A549 (cell line): Measurements from ENCODE around the gene GFER. TPM values are rescaled to one million over a fixed set of nuclear protein-coding genes. Genes with fewer than 3 reads are reported as not detected.
A peak's percentile ranks its signal among the peaks of the same experiment; 100 is the strongest.

Experiments used
- ATAC-seq, 2 experiments: fragments of 200-7000 bp in 1 of 2; fragments of >200 bp in 1 of 2; cut with Nextera tagmentation in 1 of 2; cut with Tn5 transposase in 1 of 2; 3 replicates each; pipeline versions ENCODE4 v1.8.0 to v1.9.1; 2018 to 2020; ENCODE audit warnings: mild to moderate bottlenecking in 1 of 2, moderate library complexity in 1 of 2
- CTCF ChIA-PET: fragments of 300-600 bp; sonication (Branson Sonifier 250); formaldehyde crosslinking; extraction: SDS; loops from one replicate; lab custom pipeline; 2021; ENCODE audit warnings: antibody characterized with exemption, inconsistent platforms; lab: Yijun Ruan, JAX
- POLR2A ChIA-PET: fragments of 350-600 bp; formaldehyde crosslinking; extraction: SDS; loops from one replicate; lab custom pipeline; 2021; ENCODE audit warnings: antibody characterized with exemption, inconsistent platforms; lab: Yijun Ruan, JAX
- DNase-seq, 2 experiments: peaks; one replicate each; pipeline versions ENCODE4 v3.0.0 to v3.0.0-alpha.2; 2011 to 2016; ENCODE audit warnings: low read depth in 1 of 2, low spot score in 1 of 2
- FAIRE-seq: peaks from 2 replicates; lab custom pipeline; 2011; peaks lifted over from hg19 to GRCh38; lab: Jason Lieb, UNC
- H3K27ac ChIP-seq, 2 experiments: fragments of >200 bp; sonication (Bioruptor Twin); formaldehyde crosslinking; 3 replicates each; pipeline ENCODE4 v1.5.1; 2016 to 2017
- H3K4me1 ChIP-seq: fragments of >200 bp; sonication (Bioruptor Twin); formaldehyde crosslinking; 3 replicates; pipeline ENCODE4 v1.6.1; 2016
- H3K4me2 ChIP-seq: fragments of >200 bp; sonication (Bioruptor Twin); formaldehyde crosslinking; 3 replicates; pipeline ENCODE4 v1.6.1; 2016
- H3K4me3 ChIP-seq: fragments of >200 bp; sonication (Bioruptor Twin); formaldehyde crosslinking; 3 replicates; pipeline ENCODE4 v1.5.1; 2016
- H3K9me3 ChIP-seq: fragments of >200 bp; sonication (Bioruptor Twin); formaldehyde crosslinking; 3 replicates; pipeline ENCODE4 v1.6.1; 2016
- BCL3 ChIP-seq: fragments of >200 bp; sonication (Bioruptor Twin); formaldehyde crosslinking; IDR thresholded peaks from 3 replicates; pipeline ENCODE4 v1.6.1; 2016
- CEBPB ChIP-seq, 2 experiments: fragments of >200 bp in 1 of 2; sonication (Bioruptor Twin) in 1 of 2; formaldehyde crosslinking in 1 of 2; IDR thresholded peaks; 2 replicates each; pipeline ENCODE4 v1.6.1; 2012 to 2016
- CHD2 ChIP-seq: fragments of 150-350 bp; IDR thresholded peaks from 2 replicates; pipeline ENCODE4 v1.6.1; 2014; ENCODE audit warnings: low read length; ENCODE audit not compliant: partially characterized antibody
- CTCF ChIP-seq: fragments of >200 bp; sonication (Bioruptor Twin); formaldehyde crosslinking; IDR thresholded peaks from 3 replicates; pipeline ENCODE4 v1.5.1; 2016
- E2F6 ChIP-seq: IDR thresholded peaks from 2 replicates; pipeline ENCODE4 v1.6.1; 2012; ENCODE audit warnings: low read depth, borderline replicate concordance
- EHF ChIP-seq: fragments of 250-450 bp; sonication (Bioruptor Pico); IDR thresholded peaks from 2 replicates; pipeline ENCODE4 v1.5.0; 2020; ENCODE audit warnings: mild to moderate bottlenecking
- FOSL2 ChIP-seq, 2 experiments: fragments of 450-650 bp in 1 of 2; fragments of >200 bp in 1 of 2; sonication (Bioruptor Twin) in 1 of 2; formaldehyde crosslinking; IDR thresholded peaks; 2 replicates each; pipeline versions ENCODE4 v1.5.0 to v1.6.1; 2016 to 2020; ENCODE audit warnings: mild to moderate bottlenecking in 1 of 2, moderate library complexity in 1 of 2
- HMGXB4 ChIP-seq: fragments of 250-450 bp; sonication (Bioruptor Pico); IDR thresholded peaks from 2 replicates; pipeline ENCODE4 v1.5.0; 2021; ENCODE audit warnings: mild to moderate bottlenecking, moderate library complexity, borderline replicate concordance
- HOXA7 ChIP-seq: fragments of 250-450 bp; sonication (Bioruptor Pico); IDR thresholded peaks from 2 replicates; pipeline ENCODE4 v1.5.0; 2020; ENCODE audit warnings: mild to moderate bottlenecking, moderate library complexity
- HOXB13 ChIP-seq: fragments of 250-450 bp; sonication (Bioruptor Pico); IDR thresholded peaks from 2 replicates; pipeline ENCODE4 v1.5.0; 2020; ENCODE audit warnings: low read depth, mild to moderate bottlenecking, moderate library complexity
- HOXB5 ChIP-seq: fragments of 250-450 bp; sonication (Bioruptor Pico); IDR thresholded peaks from 2 replicates; pipeline ENCODE4 v1.5.0; 2020; ENCODE audit warnings: mild to moderate bottlenecking, moderate library complexity
- JUN ChIP-seq, 2 experiments: fragments of >200 bp; sonication (Bioruptor Twin); formaldehyde crosslinking; IDR thresholded peaks; 2 replicates in 1 of 2; 3 replicates in 1 of 2; pipeline ENCODE4 v1.6.1; 2016 to 2017
- MAZ ChIP-seq: fragments of 150-350 bp; IDR thresholded peaks from 2 replicates; pipeline ENCODE4 v1.6.1; 2014; ENCODE audit warnings: antibody characterized with exemption, low read depth, low read length, borderline replicate concordance
- MYC ChIP-seq: IDR thresholded peaks from 2 replicates; pipeline ENCODE4 v1.6.1; 2012; ENCODE audit warnings: mild to moderate bottlenecking, inconsistent platforms, low read length, improper control_type of control experiment, borderline replicate concordance
- NFE2L2 ChIP-seq: fragments of 150-350 bp; conservative IDR thresholded peaks from 2 replicates; pipeline ENCODE4 v1.6.1; 2014; ENCODE audit warnings: low read length
- PHF8 ChIP-seq: fragments of 200-600 bp; sonication (generic); IDR thresholded peaks from 2 replicates; pipeline ENCODE4 v1.6.1; 2016; ENCODE audit warnings: low read depth, mild to moderate bottlenecking, antibody characterized with exemption, moderate library complexity, borderline replicate concordance
- POLR2A ChIP-seq: IDR thresholded peaks from 2 replicates; pipeline ENCODE4 v1.6.1; 2012; ENCODE audit warnings: mild to moderate bottlenecking, low read length
- POLR2AphosphoS2 ChIP-seq: conservative IDR thresholded peaks from 2 replicates; pipeline ENCODE4 v1.6.1; 2012; ENCODE audit warnings: low read length, improper control_type of control experiment, inconsistent platforms
- RARB ChIP-seq: fragments of 250-450 bp; sonication (Bioruptor Pico); IDR thresholded peaks from 2 replicates; pipeline ENCODE4 v1.8.0; 2021; ENCODE audit warnings: mild to moderate bottlenecking, moderate library complexity
- RFX5 ChIP-seq: fragments of 450-650 bp; IDR thresholded peaks from 2 replicates; pipeline ENCODE4 v1.7.1; 2014; ENCODE audit warnings: antibody characterized with exemption, mild to moderate bottlenecking, moderate library complexity
- TFCP2L1 ChIP-seq: fragments of 250-450 bp; sonication (Bioruptor Pico); IDR thresholded peaks from 2 replicates; pipeline ENCODE4 v1.5.0; 2021; ENCODE audit warnings: mild to moderate bottlenecking
- TP53 ChIP-seq: fragments of 250-450 bp; sonication (Bioruptor Pico); IDR thresholded peaks from 2 replicates; pipeline ENCODE4 v1.5.0; 2021; ENCODE audit warnings: mild to moderate bottlenecking, moderate library complexity
- USF2 ChIP-seq: fragments of 450-650 bp; IDR thresholded peaks from 2 replicates; pipeline ENCODE4 v1.6.1; 2014; ENCODE audit warnings: antibody characterized with exemption
- ZSCAN20 ChIP-seq: fragments of 250-450 bp; sonication (Bioruptor Pico); IDR thresholded peaks from 2 replicates; pipeline ENCODE4 v1.8.0; 2022; ENCODE audit warnings: mild to moderate bottlenecking, moderate library complexity
- WGBS: methylation state at CpG from one replicate; pipeline ENCODE4 v1.1.6; 2017; ENCODE audit errors: missing lambda C conversion rate; 5-methylcytosine and 5-hydroxymethylcytosine counted together
- polyA plus RNA-seq, 4 experiments: library from polyadenylated mRNA; depleted of rRNA in 3 of 4; stranded (reverse); fragments of >200 nt; fragmentation: RNase III in 1 of 4; extraction: RNeasy Plus Mini Kit Qiagen cat#74134 plus additional on column Dnase treatment in 1 of 4; gene quantifications; 2 replicates in 3 of 4; 3 replicates in 1 of 4; pipeline ENCODE4 v1.2.3, GENCODE V29; 2011 to 2017
- TF ChIP-seq, protein P1 (sequence below): IDR thresholded peaks from 2 replicates; pipeline ENCODE4 v1.6.1; 2012
- TF ChIP-seq, protein P2 (sequence below): fragments of 250-450 bp; sonication (Bioruptor Pico); IDR thresholded peaks from 2 replicates; pipeline ENCODE4 v1.5.0; 2020; ENCODE audit warnings: low read depth, mild to moderate bottlenecking, moderate library complexity
- TF ChIP-seq, protein P3 (sequence below): IDR thresholded peaks from 2 replicates; pipeline ENCODE4 v1.6.1; 2012

The GFER gene
- polyA plus RNA-seq, 2 of the 4 experiments (the other 2 are of a cell fraction) = 12.9 to 33.9 TPM

- 16% methylated on average over 18 of the region's 52 CpGs for WGBS
- no peaks in the 10 kb centered on the region for H3K9me3 ChIP-seq
- peak within 1 kb of the TSS; percentile 95 to 98 for H3K27ac ChIP-seq
- H3K4me2 ChIP-seq = peak within 1 kb of the TSS; percentile 91
- POLR2A ChIA-PET = no interaction called here
- DNase-seq (peak; percentile 84 to 93), ATAC-seq (peak; percentile 89 to 90), FAIRE-seq (no peak)
- TF ChIP-seq PHF8 = peak; percentile 96
- TF ChIP-seq EHF (CRISPR knock-in tag) = peak; percentile 48; the same call in 1 of the 2 replicates
- TF ChIP-seq RFX5 = no peak
- TF ChIP-seq NFE2L2 = no peak
- TF ChIP-seq HOXB5 = peak; percentile 54; the same call in 1 of the 2 replicates
- TF ChIP-seq E2F6 = peak; percentile 66; the same call in 1 of the 2 replicates
- TF ChIP-seq USF2 = peak; percentile 60
- TF ChIP-seq, protein P1, sequence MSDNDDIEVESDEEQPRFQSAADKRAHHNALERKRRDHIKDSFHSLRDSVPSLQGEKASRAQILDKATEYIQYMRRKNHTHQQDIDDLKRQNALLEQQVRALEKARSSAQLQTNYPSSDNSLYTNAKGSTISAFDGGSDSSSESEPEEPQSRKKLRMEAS = peak; percentile 97
- TF ChIP-seq, protein P2, sequence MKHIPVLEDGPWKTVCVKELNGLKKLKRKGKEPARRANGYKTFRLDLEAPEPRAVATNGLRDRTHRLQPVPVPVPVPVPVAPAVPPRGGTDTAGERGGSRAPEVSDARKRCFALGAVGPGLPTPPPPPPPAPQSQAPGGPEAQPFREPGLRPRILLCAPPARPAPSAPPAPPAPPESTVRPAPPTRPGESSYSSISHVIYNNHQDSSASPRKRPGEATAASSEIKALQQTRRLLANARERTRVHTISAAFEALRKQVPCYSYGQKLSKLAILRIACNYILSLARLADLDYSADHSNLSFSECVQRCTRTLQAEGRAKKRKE (CRISPR knock-in tag) = peak; percentile 57; the same call in 1 of the 2 replicates
- TF ChIP-seq POLR2AphosphoS2 = no peak
- TF ChIP-seq RARB (CRISPR knock-in tag) = 0 out of 2 replicates have a peak, but pooled peaks have one; percentile 42
- peak; percentile 84 to 89 for TF ChIP-seq JUN (IDR thresholded peaks at IDR 0.05)
- TF ChIP-seq MYC = peak; percentile 91
- TF ChIP-seq TFCP2L1 = peak; percentile 86
- peak; percentile 83; the same call in 1 of the 2 replicates for TF ChIP-seq HMGXB4
- TF ChIP-seq HOXB13 (CRISPR knock-in tag) = peak; percentile 73; the same call in 1 of the 2 replicates
- TF ChIP-seq CTCF = no peak; the same call in 2 of the 3 replicates
- 0 out of 2 replicates have a peak, but pooled peaks have one; percentile 25 for TF ChIP-seq ZSCAN20 (CRISPR knock-in tag)
- TF ChIP-seq TP53 = peak; percentile 63; the same call in 1 of the 2 replicates
- peak; percentile 81 for TF ChIP-seq POLR2A
- no peak; the same call in 1 of the 2 replicates for TF ChIP-seq MAZ
- no peak for TF ChIP-seq CHD2
- TF ChIP-seq BCL3 = peak; percentile 75
- TF ChIP-seq, protein P3, sequence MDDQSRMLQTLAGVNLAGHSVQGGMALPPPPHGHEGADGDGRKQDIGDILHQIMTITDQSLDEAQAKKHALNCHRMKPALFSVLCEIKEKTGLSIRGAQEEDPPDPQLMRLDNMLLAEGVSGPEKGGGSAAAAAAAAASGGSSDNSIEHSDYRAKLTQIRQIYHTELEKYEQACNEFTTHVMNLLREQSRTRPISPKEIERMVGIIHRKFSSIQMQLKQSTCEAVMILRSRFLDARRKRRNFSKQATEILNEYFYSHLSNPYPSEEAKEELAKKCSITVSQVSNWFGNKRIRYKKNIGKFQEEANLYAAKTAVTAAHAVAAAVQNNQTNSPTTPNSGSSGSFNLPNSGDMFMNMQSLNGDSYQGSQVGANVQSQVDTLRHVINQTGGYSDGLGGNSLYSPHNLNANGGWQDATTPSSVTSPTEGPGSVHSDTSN = no peak
- peak; percentile 39; the same call in 1 of the 2 replicates for TF ChIP-seq HOXA7 (CRISPR knock-in tag)
- no peak for TF ChIP-seq FOSL2 (IDR thresholded peaks at IDR 0.05)
- TF ChIP-seq FOSL2 (CRISPR knock-in tag; IDR thresholded peaks at IDR 0.05) = 0 out of 2 replicates have a peak, but pooled peaks have one; percentile 19
- TF ChIP-seq CEBPB (IDR thresholded peaks at IDR 0.05) = no peak
- peaks cover 53% of the 10 kb centered on the region for H3K4me1 ChIP-seq
- CTCF ChIA-PET = interaction anchor here (5.4 to 11.3 kb wide), 2 partner anchors 14 to 21 kb away, joined by 41 to 196 read pairs; partner anchors contain the start of genes GFER, NOXO1 and SYNGR3
- H3K4me3 ChIP-seq = peak within 1 kb of the TSS; percentile 94
Measured at GRCh38 chr16:2009791-2010510, 26.0 kb downstream of the GFER start, which contains the start of gene ZNF598. Gene ZNF598, minus strand, starts transcription at chr16:2009821.
